Breast epithelium (tissue), 4 donors: Measurements from ENCODE around the gene CFAP100. TPM values are rescaled to one million over a fixed set of nuclear protein-coding genes. Genes with fewer than 3 reads are reported as not detected.

ENCODE experiments used
- DNase-seq, 2 donors: peaks; one replicate each; pipeline ENCODE4 v3.0.0-alpha.2; 2019; ENCODE audit warnings: low spot score in 2 of 2
- H3K27ac ChIP-seq, 2 donors: fragments of 200-600 bp; sonication (generic) in 1 of 2; one replicate each; pipeline ENCODE4 v1.5.1; 2016 to 2019; ENCODE audit warnings: mild to moderate bottlenecking in 1 of 2
- H3K27me3 ChIP-seq, 2 donors: fragments of 200-600 bp; sonication (generic) in 1 of 2; one replicate each; pipeline versions ENCODE4 v1.5.1 to v1.6.0; 2017 to 2019; ENCODE audit warnings: control low read depth in 1 of 2, mild to moderate bottlenecking in 1 of 2
- H3K36me3 ChIP-seq: fragments of 200-600 bp; one replicate; pipeline ENCODE4 v1.5.1; 2019
- H3K4me1 ChIP-seq, 2 donors: fragments of 200-600 bp; sonication (generic); one replicate each; pipeline ENCODE4 v1.5.1; 2016 to 2019; ENCODE audit warnings: control low read depth in 1 of 2
- H3K4me3 ChIP-seq, 3 donors: fragments of 200-600 bp; sonication (generic); 1 replicate in 2 of 3; 2 replicates in 1 of 3; pipeline ENCODE4 v1.5.1; 2016 to 2019; ENCODE audit warnings: mild to moderate bottlenecking in 3 of 3, moderate library complexity in 2 of 3
- H3K9me3 ChIP-seq, 2 donors: fragments of 200-600 bp; sonication (generic) in 1 of 2; one replicate each; pipeline ENCODE4 v1.5.1; 2016 to 2019; ENCODE audit warnings: control low read depth in 1 of 2
- CTCF ChIP-seq, 3 donors: fragments of 450-650 bp; IDR thresholded peaks; one replicate each; pipeline ENCODE4 v1.5.1; 2016 to 2017; ENCODE audit warnings: antibody characterized with exemption in 3 of 3, mild to moderate bottlenecking in 3 of 3, moderate library complexity in 3 of 3
- POLR2A ChIP-seq: fragments of 450-650 bp; IDR thresholded peaks from one replicate; pipeline ENCODE4 v1.6.1; 2016; ENCODE audit warnings: antibody characterized with exemption, mild to moderate bottlenecking, moderate library complexity
- POLR2AphosphoS5 ChIP-seq, 3 donors: sonication (generic); formaldehyde crosslinking; IDR thresholded peaks; one replicate each; pipeline ENCODE4 v1.6.1; 2017; ENCODE audit warnings: antibody characterized with exemption in 3 of 3
- intact Hi-C: fragments of 100-400 bp; cut with DNase I; formaldehyde crosslinking; loops from one replicate; pipeline ENCODE4 v1.15.1; 2023; ENCODE audit warnings: low total_unique reads
- total RNA-seq, 3 donors: library from RNA; depleted of rRNA; stranded (reverse); fragments of >200 nt; gene quantifications; one replicate each; pipeline ENCODE4 v1.1.0, GENCODE V29; 2016

Gene CFAP100
- total RNA-seq, 3 donors from 2014 or later: not detected

GRCh38 chr3:126442094-126442855, 47.6 kb downstream of the CFAP100 start:
- no peak for DNase-seq
- H3K4me1 ChIP-seq: no peaks in the 10 kb centered on the region
- intact Hi-C loops: no loop called here

GRCh38 chr3:126442856-126443242, 48.1 kb downstream of the CFAP100 start:
- Histone ChIP-seq H3K27me3 (no peaks in the 10 kb centered on the region), H3K36me3 (no peaks in the 10 kb centered on the region), H3K27ac (no peak overlapping the region), H3K4me1 (no peaks in the 10 kb centered on the region), H3K4me3 (no peak overlapping the region), H3K9me3 (no peaks in the 10 kb centered on the region)
- TF ChIP-seq POLR2AphosphoS5 (IDR thresholded peaks at IDR 0.05) (no peak), CTCF (IDR thresholded peaks at IDR 0.05) (no peak), POLR2A (no peak)
- intact Hi-C loops: no loop called here
- DNase-seq: no peak

More at GRCh38 chr3:126442094-126442855, 47.6 kb downstream of the CFAP100 start:
- H3K9me3 ChIP-seq: no peaks in the 10 kb centered on the region
- no peaks in the 10 kb centered on the region for H3K36me3 ChIP-seq
- TF ChIP-seq CTCF (IDR thresholded peaks at IDR 0.05): no peak
- TF ChIP-seq POLR2A: no peak
- TF ChIP-seq POLR2AphosphoS5 (IDR thresholded peaks at IDR 0.05): no peak
- no peak overlapping the region for H3K4me3 ChIP-seq
- no peaks in the 10 kb centered on the region for H3K27me3 ChIP-seq
- no peak overlapping the region for H3K27ac ChIP-seq

- DNase-seq: no peak
- H3K4me3 ChIP-seq: no peak overlapping the region
- TF ChIP-seq POLR2A: no peak
- TF ChIP-seq POLR2AphosphoS5 (IDR thresholded peaks at IDR 0.05): no peak
- no peak for TF ChIP-seq CTCF (IDR thresholded peaks at IDR 0.05)
- no peaks in the 10 kb centered on the region for H3K9me3 ChIP-seq
- no peaks in the 10 kb centered on the region for H3K27me3 ChIP-seq
- no peaks in the 10 kb centered on the region for H3K36me3 ChIP-seq
- intact Hi-C loops: no loop called here
- H3K27ac ChIP-seq: no peak overlapping the region
- no peaks in the 10 kb centered on the region for H3K4me1 ChIP-seq
Observed at GRCh38 chr3:126445506-126445905, 50.8 kb downstream of the CFAP100 start.

- Histone ChIP-seq H3K27ac (no peak overlapping the region), H3K4me3 (no peak overlapping the region), H3K4me1 (no peaks in the 10 kb centered on the region), H3K9me3 (no peaks in the 10 kb centered on the region), H3K36me3 (peaks cover 2% of the 10 kb centered on the region), H3K27me3 (no peaks in the 10 kb centered on the region)
- no peak for DNase-seq
- intact Hi-C loops: no loop called here
- no peak for TF ChIP-seq POLR2A
- TF ChIP-seq POLR2AphosphoS5 (IDR thresholded peaks at IDR 0.05): no peak
- TF ChIP-seq CTCF (IDR thresholded peaks at IDR 0.05): no peak
Observed at GRCh38 chr3:126446301-126446700, 51.6 kb downstream of the CFAP100 start.

- no peak overlapping the region for H3K4me3 ChIP-seq
- DNase-seq: no peak
- no peaks in the 10 kb centered on the region for H3K9me3 ChIP-seq
- H3K27ac ChIP-seq: no peak overlapping the region
- TF ChIP-seq POLR2AphosphoS5 (IDR thresholded peaks at IDR 0.05): no peak
- TF ChIP-seq CTCF (IDR thresholded peaks at IDR 0.05): no peak
- TF ChIP-seq POLR2A: no peak
- intact Hi-C loops: no loop called here
- no peaks in the 10 kb centered on the region for H3K4me1 ChIP-seq
- H3K36me3 ChIP-seq: peaks cover 7% of the 10 kb centered on the region
- H3K27me3 ChIP-seq: no peaks in the 10 kb centered on the region
Observed at GRCh38 chr3:126446791-126447190, 52.1 kb downstream of the CFAP100 start.
